Mesenchymal stem cell (in vitro differentiated cells and primary cell): Measurements from ENCODE around the gene ADCY1.

Experiments
- DNase-seq: peaks from one replicate; pipeline ENCODE4 v3.0.0-alpha.2; 2013
- H2AFZ ChIP-seq: one replicate; pipeline ENCODE4 v1.6.1; 2013; ENCODE audit warnings: low read depth, mild to moderate bottlenecking, control low read depth, inconsistent platforms, low read length, moderate library complexity
- H2AK5ac ChIP-seq: 2 replicates; pipeline ENCODE4 v1.6.1; 2013; ENCODE audit warnings: low read length, moderate library complexity, mild to moderate bottlenecking, inconsistent platforms; ENCODE audit not compliant: severe bottlenecking
- H2BK120ac ChIP-seq: one replicate; pipeline ENCODE4 v1.6.1; 2013; ENCODE audit warnings: low read depth, mild to moderate bottlenecking, inconsistent platforms, low read length, moderate library complexity
- H2BK12ac ChIP-seq, 2 experiments: one replicate each; pipeline ENCODE4 v1.6.1; 2013; ENCODE audit warnings: inconsistent platforms in 2 of 2, low read length in 2 of 2, mild to moderate bottlenecking in 2 of 2, moderate library complexity in 2 of 2, control low read depth in 1 of 2
- H2BK15ac ChIP-seq: one replicate; pipeline ENCODE4 v1.6.1; 2013; ENCODE audit warnings: mild to moderate bottlenecking, low read depth, inconsistent platforms; ENCODE audit not compliant: poor library complexity, severe bottlenecking
- H2BK5ac ChIP-seq: 2 replicates; pipeline ENCODE4 v1.6.1; 2013; ENCODE audit warnings: low read depth, mild to moderate bottlenecking, low read length, control low read depth, inconsistent platforms; ENCODE audit not compliant: poor library complexity, severe bottlenecking
- H3K14ac ChIP-seq, 2 experiments: one replicate each; pipeline ENCODE4 v1.6.1; 2013; ENCODE audit warnings: inconsistent platforms in 2 of 2, low read length in 2 of 2, control low read depth in 1 of 2, mild to moderate bottlenecking in 1 of 2, moderate library complexity in 1 of 2
- H3K18ac ChIP-seq, 2 experiments: one replicate each; pipeline ENCODE4 v1.6.1; 2013; ENCODE audit warnings: inconsistent platforms in 2 of 2, low read length in 2 of 2, control low read depth in 1 of 2, low read depth in 1 of 2, mild to moderate bottlenecking in 1 of 2
- H3K23ac ChIP-seq, 2 experiments: one replicate each; pipeline ENCODE4 v1.6.1; 2013; ENCODE audit warnings: inconsistent platforms in 2 of 2, low read length in 2 of 2, mild to moderate bottlenecking in 2 of 2, moderate library complexity in 2 of 2, control low read depth in 1 of 2
- H3K27ac ChIP-seq: 2 replicates; pipeline ENCODE4 v1.5.1; 2013; ENCODE audit warnings: mild to moderate bottlenecking, moderate library complexity, low read length, control low read depth, inconsistent platforms; ENCODE audit not compliant: poor library complexity, severe bottlenecking
- H3K27me3 ChIP-seq, 2 experiments: 2 replicates each; pipeline versions ENCODE4 v1.6.1 to v1.7.0; 2013; ENCODE audit warnings: low read length in 2 of 2, mild to moderate bottlenecking in 2 of 2, moderate library complexity in 2 of 2, control low read depth in 1 of 2, inconsistent platforms in 1 of 2; ENCODE audit not compliant: control insufficient read depth in 1 of 2, insufficient read depth in 1 of 2
- H3K36me3 ChIP-seq, 2 experiments: 2 replicates each; pipeline versions ENCODE4 v1.6.1 to v1.7.0; 2013; ENCODE audit warnings: low read length in 2 of 2, control low read depth in 1 of 2, inconsistent platforms in 1 of 2, low read depth in 1 of 2, mild to moderate bottlenecking in 1 of 2; ENCODE audit not compliant: insufficient read depth in 2 of 2, control insufficient read depth in 1 of 2
- H3K4ac ChIP-seq, 2 experiments: one replicate each; pipeline ENCODE4 v1.6.1; 2013; ENCODE audit warnings: inconsistent platforms in 2 of 2, low read length in 2 of 2, mild to moderate bottlenecking in 2 of 2, moderate library complexity in 2 of 2, control low read depth in 1 of 2, low read depth in 1 of 2
- H3K4me1 ChIP-seq: 2 replicates; pipeline ENCODE4 v1.6.1; 2013; ENCODE audit warnings: low read depth, low read length, control low read depth; ENCODE audit not compliant: control insufficient read depth, insufficient read depth
- H3K4me2 ChIP-seq: 2 replicates; pipeline ENCODE4 v1.6.1; 2013; ENCODE audit warnings: low read length, mild to moderate bottlenecking, inconsistent platforms; ENCODE audit not compliant: poor library complexity, severe bottlenecking
- H3K4me3 ChIP-seq, 2 experiments: 2 replicates each; pipeline versions ENCODE4 v1.5.1 to v1.7.0; 2013; ENCODE audit warnings: low read length in 2 of 2, mild to moderate bottlenecking in 2 of 2, control low read depth in 1 of 2, low read depth in 1 of 2; ENCODE audit not compliant: insufficient read depth in 1 of 2
- H3K79me1 ChIP-seq: replicated peaks from 2 replicates; pipeline ENCODE4 v1.6.1; 2013; ENCODE audit warnings: mild to moderate bottlenecking, control low read depth, low read length, inconsistent platforms; ENCODE audit not compliant: poor library complexity, severe bottlenecking
- H3K9ac ChIP-seq: 2 replicates; pipeline ENCODE4 v1.7.0; 2013; ENCODE audit warnings: mild to moderate bottlenecking, low read length, moderate library complexity
- H3K9me3 ChIP-seq: 2 replicates; pipeline ENCODE4 v1.7.0; 2013; ENCODE audit warnings: mild to moderate bottlenecking, low read length; ENCODE audit not compliant: control insufficient read depth
- H4K8ac ChIP-seq: one replicate; pipeline ENCODE4 v1.6.1; 2013; ENCODE audit warnings: inconsistent platforms, mild to moderate bottlenecking, low read length, moderate library complexity
- H4K91ac ChIP-seq: one replicate; pipeline ENCODE4 v1.6.1; 2013; ENCODE audit warnings: mild to moderate bottlenecking, low read length, inconsistent platforms
- WGBS: methylation state at CpG from one replicate; pipeline ENCODE4 v1.1.7; 2013; ENCODE audit warnings: mixed read lengths; 5-methylcytosine and 5-hydroxymethylcytosine counted together

ADCY1 gene

DNA sequence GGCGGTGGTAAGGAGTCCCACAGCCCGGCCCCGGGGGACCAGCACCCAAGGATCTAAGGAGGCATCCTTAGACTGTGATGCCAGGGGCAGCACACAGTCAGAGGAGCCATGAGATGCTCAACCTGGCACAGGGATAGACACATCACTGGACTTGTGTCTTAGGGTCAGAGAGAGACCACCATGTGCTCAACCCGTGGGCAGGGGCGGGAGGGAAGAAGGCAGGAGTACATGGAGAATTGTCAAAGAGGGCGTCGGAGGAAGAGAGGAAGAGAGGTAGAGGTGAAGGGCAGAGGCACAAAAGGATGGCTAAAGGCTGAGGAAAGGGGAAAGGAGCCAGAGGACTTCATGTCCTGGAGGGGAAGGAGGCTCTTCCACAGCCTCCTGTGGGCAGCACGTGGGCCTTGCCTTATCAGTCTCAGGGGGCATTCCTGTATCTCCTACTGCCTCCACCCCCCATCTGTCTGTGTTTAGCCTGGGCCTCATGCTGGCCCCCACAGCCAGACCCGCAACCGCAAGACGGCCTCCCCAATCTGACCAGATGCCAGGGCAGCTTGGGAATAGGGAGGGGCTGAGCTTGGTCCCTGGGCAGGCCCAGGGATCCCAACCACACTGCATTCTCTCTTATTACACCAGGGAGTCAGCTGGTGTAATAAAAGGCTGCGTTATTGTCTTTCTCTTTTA, 2.2 kb downstream of the ADCY1 start:
- Histone ChIP-seq H3K27ac (no peak overlapping the region), H2BK120ac (no peak overlapping the region), H3K9ac (no peak overlapping the region), H2BK15ac (no peak overlapping the region), H3K4me1 (peaks cover 10% of the 10 kb centered on the region), H3K23ac (no peak overlapping the region), H3K14ac (no peak overlapping the region), H2AK5ac (no peak overlapping the region), H4K91ac (no peak overlapping the region), H2BK12ac (no peak overlapping the region), H3K36me3 (no peaks in the 10 kb centered on the region), H2AFZ (no peak overlapping the region), H3K4ac (no peak overlapping the region), H3K18ac (no peak overlapping the region), H3K79me1 (no peaks in the 10 kb centered on the region), H4K8ac (no peak overlapping the region), H3K4me3 (no peak overlapping the region), H3K4me2 (no peak overlapping the region), H3K27me3 (peaks cover 58 to 81% of the 10 kb centered on the region in 2 experiments), H2BK5ac (no peak overlapping the region), H3K9me3 (no peaks in the 10 kb centered on the region)
- WGBS: 66% methylated on average over 11 of the region's 12 CpGs
- no peak for DNase-seq

DNA sequence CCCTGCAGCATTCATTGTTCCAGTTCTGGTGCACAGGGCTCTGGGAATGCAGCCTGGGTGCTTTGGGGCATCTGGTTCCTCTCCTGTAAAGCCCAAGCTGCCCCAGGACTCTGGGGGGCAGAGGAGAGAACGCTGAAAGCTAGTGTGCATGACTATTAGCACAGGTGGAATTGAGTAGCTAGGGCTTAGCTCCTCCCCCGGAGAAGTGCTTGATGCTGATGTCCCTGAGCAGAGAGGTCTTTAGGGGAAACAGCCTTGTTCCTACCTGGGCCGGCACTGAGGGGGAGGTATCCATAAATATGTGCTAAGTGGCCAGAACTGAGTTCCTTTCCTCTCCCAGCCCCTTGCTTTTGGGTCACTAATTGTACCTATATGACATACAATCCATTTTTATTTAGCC, 3.9 kb downstream of the ADCY1 start:
- H3K9me3 ChIP-seq: no peaks in the 10 kb centered on the region
- H3K4me1 ChIP-seq: peaks cover 10% of the 10 kb centered on the region
- H2BK120ac ChIP-seq: no peak overlapping the region
- H4K8ac ChIP-seq: no peak overlapping the region
- no peak overlapping the region for H3K9ac ChIP-seq
- no peak overlapping the region for H2BK12ac ChIP-seq
- no peak overlapping the region for H3K23ac ChIP-seq
- no peak overlapping the region for H2AK5ac ChIP-seq
- H4K91ac ChIP-seq: no peak overlapping the region
- no peaks in the 10 kb centered on the region for H3K79me1 ChIP-seq
- peaks cover 56 to 83% of the 10 kb centered on the region in 2 experiments for H3K27me3 ChIP-seq
- no peak overlapping the region for H3K18ac ChIP-seq
- DNase-seq: no peak
- no peaks in the 10 kb centered on the region for H3K36me3 ChIP-seq
- no peak overlapping the region for H2BK15ac ChIP-seq
- WGBS: 72% methylated on average over 3 of the region's 3 CpGs
- H3K27ac ChIP-seq: no peak overlapping the region
- H3K14ac ChIP-seq: no peak overlapping the region
- no peak overlapping the region for H2BK5ac ChIP-seq
- H2AFZ ChIP-seq: no peak overlapping the region
- no peak overlapping the region for H3K4me2 ChIP-seq
- no peak overlapping the region for H3K4me3 ChIP-seq
- H3K4ac ChIP-seq: no peak overlapping the region

DNA sequence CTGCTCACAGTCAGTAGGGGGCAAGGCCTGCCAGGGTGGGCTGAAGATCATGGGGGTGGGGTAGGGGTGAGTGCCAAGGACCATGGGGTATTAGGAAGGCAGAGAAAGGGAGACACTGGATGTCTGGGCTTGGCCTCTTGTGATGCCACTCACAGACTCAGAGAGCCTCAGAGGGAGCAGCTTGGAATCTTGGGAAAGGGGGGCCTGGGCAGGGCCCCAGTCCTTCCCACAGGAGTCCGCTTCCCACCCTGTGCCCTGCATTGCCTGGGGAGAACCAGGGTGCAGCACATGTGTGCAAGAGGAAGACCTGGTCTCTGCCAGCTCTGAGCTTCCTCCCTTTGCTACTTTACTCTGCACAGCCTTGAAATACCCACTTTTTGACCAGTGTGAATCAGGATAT, 4.3 kb downstream of the ADCY1 start:
- H3K36me3 ChIP-seq: no peaks in the 10 kb centered on the region
- no peak overlapping the region for H2BK120ac ChIP-seq
- H3K9ac ChIP-seq: no peak overlapping the region
- H2BK5ac ChIP-seq: no peak overlapping the region
- no peak overlapping the region for H3K23ac ChIP-seq
- no peak overlapping the region for H3K4me3 ChIP-seq
- H4K8ac ChIP-seq: no peak overlapping the region
- no peak overlapping the region for H3K14ac ChIP-seq
- peaks cover 10% of the 10 kb centered on the region for H3K4me1 ChIP-seq
- no peak overlapping the region for H2BK12ac ChIP-seq
- no peak overlapping the region for H2AFZ ChIP-seq
- H2BK15ac ChIP-seq: no peak overlapping the region
- peaks cover 51 to 80% of the 10 kb centered on the region in 2 experiments for H3K27me3 ChIP-seq
- no peak overlapping the region for H3K4me2 ChIP-seq
- WGBS: 88% methylated on average over 1 of the region's 1 CpG
- DNase-seq: no peak
- H3K4ac ChIP-seq: no peak overlapping the region
- H2AK5ac ChIP-seq: no peak overlapping the region
- H4K91ac ChIP-seq: no peak overlapping the region
- no peaks in the 10 kb centered on the region for H3K9me3 ChIP-seq
- H3K27ac ChIP-seq: no peak overlapping the region
- H3K18ac ChIP-seq: no peak overlapping the region
- no peaks in the 10 kb centered on the region for H3K79me1 ChIP-seq

DNA sequence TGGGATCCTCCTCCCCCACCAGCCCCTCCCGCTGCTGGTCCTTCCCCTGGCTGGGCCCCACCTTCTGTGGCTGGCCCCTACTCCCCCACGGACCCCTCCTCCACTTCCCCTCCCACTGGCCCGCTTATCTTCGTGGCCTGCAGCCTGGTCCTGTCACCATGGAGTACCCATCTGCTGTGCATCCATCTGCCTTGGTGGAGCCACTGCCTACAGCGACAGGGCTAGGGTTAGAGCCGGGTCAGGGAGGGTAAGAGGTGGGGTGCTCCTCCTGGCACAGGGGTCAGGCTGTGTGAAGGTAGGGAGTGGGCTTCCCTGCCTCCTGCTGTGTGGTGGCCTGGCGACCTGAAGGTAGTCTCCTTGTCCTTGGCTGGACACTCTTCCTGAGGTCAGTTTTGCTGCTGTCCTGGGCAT, 5.2 kb downstream of the ADCY1 start:
- no peak overlapping the region for H3K4me2 ChIP-seq
- H4K8ac ChIP-seq: no peak overlapping the region
- H3K27ac ChIP-seq: no peak overlapping the region
- no peak overlapping the region for H2BK120ac ChIP-seq
- H3K27me3 ChIP-seq: peaks cover 46 to 75% of the 10 kb centered on the region in 2 experiments
- no peak overlapping the region for H2AFZ ChIP-seq
- H2BK5ac ChIP-seq: no peak overlapping the region
- no peak overlapping the region for H3K9ac ChIP-seq
- H3K9me3 ChIP-seq: no peaks in the 10 kb centered on the region
- no peak overlapping the region for H4K91ac ChIP-seq
- DNase-seq: no peak
- H3K36me3 ChIP-seq: no peaks in the 10 kb centered on the region
- no peak overlapping the region for H3K18ac ChIP-seq
- peaks cover 9% of the 10 kb centered on the region for H3K4me1 ChIP-seq
- H3K4ac ChIP-seq: no peak overlapping the region
- no peak overlapping the region for H3K4me3 ChIP-seq
- no peak overlapping the region for H2BK12ac ChIP-seq
- no peak overlapping the region for H2BK15ac ChIP-seq
- no peak overlapping the region for H3K14ac ChIP-seq
- no peak overlapping the region for H2AK5ac ChIP-seq
- no peaks in the 10 kb centered on the region for H3K79me1 ChIP-seq
- no peak overlapping the region for H3K23ac ChIP-seq
- WGBS: 57% methylated on average over 5 of the region's 7 CpGs
